Measurements from ENCODE around the gene KATNA1. TPM values are rescaled to one million over a fixed set of nuclear protein-coding genes. Genes with fewer than 3 reads are reported as not detected.

KATNA1 gene
- polyA plus RNA-seq, 3 donors, result 31.5 to 34.3 (median 32.8) TPM

DNA sequence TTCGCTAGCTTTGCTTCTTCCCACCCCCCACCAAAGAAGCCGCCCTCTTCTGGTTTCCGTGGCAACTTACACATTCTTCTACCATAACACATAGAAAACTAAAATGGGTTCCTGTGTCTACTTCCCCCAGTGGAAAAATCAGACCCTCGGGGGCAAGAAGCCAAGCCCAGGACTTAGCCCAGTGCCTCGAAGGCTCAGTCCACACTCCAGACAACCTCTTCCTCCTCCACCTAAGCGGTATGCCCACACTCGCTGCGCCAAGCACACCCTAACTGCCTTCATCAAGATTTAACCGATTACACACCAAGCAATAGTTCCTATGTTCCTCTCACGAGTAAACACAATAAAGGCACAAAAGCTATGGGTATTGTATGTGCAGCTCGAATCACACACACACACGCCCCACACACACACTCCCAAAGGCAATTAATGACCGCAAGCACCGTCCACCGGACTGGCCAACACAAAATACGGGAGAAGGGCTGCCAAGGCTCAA is 103.2 kb downstream of the KATNA1 start:
- peak; percentile 43 to 56 (median 51) for DNase-seq (ENCODE audit: low read depth in 3 of 3, low spot score in 2 of 3)

Other genes with a start within 250 kb of the KATNA1 start
- under 1 TPM; 0.62 to 0.76 (median 0.71) TPM for gene SUMO4, start 248.5 kb downstream of the KATNA1 start, polyA plus RNA-seq (ENCODE audit: insufficient read length in 3 of 3)
- under 1 TPM; 0.18 to 0.34 (median 0.32) TPM for gene ZC3H12D, start 163.7 kb downstream of the KATNA1 start, polyA plus RNA-seq (ENCODE audit: insufficient read length in 3 of 3)
- 10 to 100 TPM; 63.1 to 69.5 (median 65.7) TPM for gene PPIL4, start 102.7 kb downstream of the KATNA1 start, polyA plus RNA-seq (ENCODE audit: insufficient read length in 3 of 3)
- 100 to 1,000 TPM in 2 of 3 donors, 10 to 100 TPM in 1; 99.4 to 106 (median 104) TPM for gene GINM1, start 82.3 kb downstream of the KATNA1 start, polyA plus RNA-seq (ENCODE audit: insufficient read length in 3 of 3)
- 10 to 100 TPM; 28.8 to 35.8 (median 29.5) TPM for gene LATS1, start 69.4 kb upstream of the KATNA1 start, polyA plus RNA-seq (ENCODE audit: insufficient read length in 3 of 3)
- gene NUP43, start 97.8 kb upstream of the KATNA1 start, polyA plus RNA-seq (ENCODE audit: insufficient read length in 3 of 3), result 10 to 100 TPM; 41.0 to 45.7 (median 45.7) TPM
- 100 to 1,000 TPM in 2 of 3 donors, 10 to 100 TPM in 1; 94.5 to 102 (median 101) TPM for gene PCMT1, start 101.0 kb upstream of the KATNA1 start, polyA plus RNA-seq (ENCODE audit: insufficient read length in 3 of 3)
- gene LRP11, start 215.6 kb upstream of the KATNA1 start, polyA plus RNA-seq (ENCODE audit: insufficient read length in 3 of 3), result 10 to 100 TPM; 32.5 to 38.6 (median 35.3) TPM
- gene RAET1E, start 249.4 kb upstream of the KATNA1 start, polyA plus RNA-seq (ENCODE audit: insufficient read length in 3 of 3), result under 1 TPM; 0.43 to 0.59 (median 0.46) TPM

All from right renal cortex interstitium (tissue), 3 donors.